Lower leg skin (tissue), 4 donors: Measurements from ENCODE around the gene GET3. TPM values are rescaled to one million over a fixed set of nuclear protein-coding genes. Genes with fewer than 3 reads are reported as not detected.

Source experiments
- DNase-seq, 2 donors: peaks; one replicate each; pipeline ENCODE4 v3.0.0-alpha.2; 2019; ENCODE audit warnings: low spot score in 2 of 2
- H3K4me3 ChIP-seq: fragments of 200-600 bp; sonication (generic); 2 replicates; pipeline ENCODE4 v1.5.1; 2017; ENCODE audit warnings: mild to moderate bottlenecking, low read depth; ENCODE audit not compliant: poor library complexity, severe bottlenecking
- POLR2A ChIP-seq, 2 donors: fragments of 450-650 bp; IDR thresholded peaks; one replicate each; pipeline ENCODE4 v1.6.1; 2016 to 2017; ENCODE audit warnings: antibody characterized with exemption in 2 of 2, mild to moderate bottlenecking in 1 of 2, moderate library complexity in 1 of 2
- WGBS, 2 donors: methylation state at CpG; one replicate each; pipeline ENCODE4 v1.1.5; 2018; 5-methylcytosine and 5-hydroxymethylcytosine counted together
- intact Hi-C: fragments of 100-400 bp; cut with DNase I; formaldehyde crosslinking; loops from one replicate; pipeline ENCODE4 v1.15.0; 2023; ENCODE audit warnings: low total_unique reads
- total RNA-seq, 4 donors: library from RNA; depleted of rRNA; stranded (reverse); fragments of >200 nt; gene quantifications; one replicate each; pipeline ENCODE4 v1.1.0, GENCODE V29; 2016
- TF ChIP-seq, protein P1 (sequence below), 3 donors: fragments of 450-650 bp; IDR thresholded peaks; one replicate each; pipeline ENCODE4 v1.5.1; 2016; ENCODE audit warnings: antibody characterized with exemption in 3 of 3, mild to moderate bottlenecking in 3 of 3, moderate library complexity in 2 of 3

Gene GET3
- total RNA-seq, 4 donors from 2014 or later: 43.2 to 63.2 (median 53.4) TPM

DNA sequence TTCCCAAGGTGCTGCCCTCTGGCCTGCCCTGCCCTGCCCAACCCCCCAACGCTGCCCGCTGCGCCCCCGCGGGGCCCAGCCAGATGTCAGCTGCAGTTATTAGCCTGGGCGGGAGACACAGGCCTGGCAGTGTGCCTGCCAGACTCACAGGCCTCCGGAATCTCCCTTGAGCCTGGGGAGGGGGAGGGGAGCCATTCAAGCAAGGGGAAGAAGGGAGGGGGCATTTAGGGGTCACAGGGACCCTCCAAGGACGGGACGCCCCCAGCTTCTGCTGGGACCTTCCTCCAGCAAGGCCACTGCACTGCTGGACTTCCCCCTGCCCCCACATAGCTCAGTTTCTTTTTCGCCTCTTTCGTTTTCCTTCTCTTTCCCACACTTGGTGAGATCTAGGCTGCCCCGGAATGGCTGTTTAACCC, 51.4 kb downstream of the GET3 start:
- no peak for TF ChIP-seq POLR2A (IDR thresholded peaks at IDR 0.05)
- TF ChIP-seq, protein P1, sequence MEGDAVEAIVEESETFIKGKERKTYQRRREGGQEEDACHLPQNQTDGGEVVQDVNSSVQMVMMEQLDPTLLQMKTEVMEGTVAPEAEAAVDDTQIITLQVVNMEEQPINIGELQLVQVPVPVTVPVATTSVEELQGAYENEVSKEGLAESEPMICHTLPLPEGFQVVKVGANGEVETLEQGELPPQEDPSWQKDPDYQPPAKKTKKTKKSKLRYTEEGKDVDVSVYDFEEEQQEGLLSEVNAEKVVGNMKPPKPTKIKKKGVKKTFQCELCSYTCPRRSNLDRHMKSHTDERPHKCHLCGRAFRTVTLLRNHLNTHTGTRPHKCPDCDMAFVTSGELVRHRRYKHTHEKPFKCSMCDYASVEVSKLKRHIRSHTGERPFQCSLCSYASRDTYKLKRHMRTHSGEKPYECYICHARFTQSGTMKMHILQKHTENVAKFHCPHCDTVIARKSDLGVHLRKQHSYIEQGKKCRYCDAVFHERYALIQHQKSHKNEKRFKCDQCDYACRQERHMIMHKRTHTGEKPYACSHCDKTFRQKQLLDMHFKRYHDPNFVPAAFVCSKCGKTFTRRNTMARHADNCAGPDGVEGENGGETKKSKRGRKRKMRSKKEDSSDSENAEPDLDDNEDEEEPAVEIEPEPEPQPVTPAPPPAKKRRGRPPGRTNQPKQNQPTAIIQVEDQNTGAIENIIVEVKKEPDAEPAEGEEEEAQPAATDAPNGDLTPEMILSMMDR (IDR thresholded peaks at IDR 0.05): no peak
- no peak overlapping the region for H3K4me3 ChIP-seq
- DNase-seq: peak; percentile 72 to 94
- intact Hi-C loops: no loop called here
- whole genome bisulfite sequencing, 2 donors: 3% methylated on average over 7 to 9 of the region's 12 CpGs

DNA sequence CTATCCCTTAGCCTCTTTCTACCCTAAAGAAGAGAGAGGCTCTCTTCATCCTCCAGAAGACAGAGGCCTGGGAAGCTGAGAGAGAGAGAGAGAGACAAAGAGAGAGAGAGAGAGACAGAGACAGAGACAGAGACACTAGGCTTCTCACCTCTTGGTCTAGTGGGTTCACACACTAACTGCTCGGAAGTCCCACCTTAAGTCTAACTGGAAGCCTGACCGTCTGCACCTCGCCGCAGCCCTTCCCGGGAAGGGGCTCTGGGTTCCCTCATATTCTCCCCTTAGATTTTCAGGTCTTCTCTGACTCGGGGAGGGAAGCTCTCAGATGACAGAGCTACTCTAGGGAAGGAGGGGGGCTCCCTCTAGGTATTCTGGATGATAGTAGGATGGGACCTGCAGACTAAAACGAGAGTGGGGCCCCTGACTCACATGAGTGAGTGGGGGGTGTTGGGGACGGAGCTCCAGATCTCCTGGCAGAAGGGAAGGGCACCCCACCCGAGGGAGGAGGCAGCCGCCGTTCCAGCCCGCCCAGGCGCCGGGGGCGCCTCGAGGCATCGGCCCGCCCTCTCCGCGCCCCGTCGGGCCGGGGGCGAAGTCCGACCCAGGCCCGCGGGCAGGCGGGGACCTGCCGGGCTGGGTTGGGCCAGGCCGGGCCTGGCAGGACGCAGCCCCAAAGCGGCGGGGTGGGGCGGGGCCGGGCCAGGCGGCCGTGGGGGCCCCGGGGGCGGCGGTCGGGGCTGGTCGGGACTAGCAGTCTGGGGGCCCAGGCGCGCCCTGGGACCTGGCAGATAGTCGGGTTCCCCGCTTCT, 52.0 kb downstream of the GET3 start:
- intact Hi-C loops: no loop called here
- 0 to 1% methylated on average over 11 to 26 of the region's 46 CpGs for WGBS, 2 donors
- DNase-seq: peak in 1 of 2 donors; percentile 49
- TF ChIP-seq, protein P1 (IDR thresholded peaks at IDR 0.05): no peak
- TF ChIP-seq POLR2A (IDR thresholded peaks at IDR 0.05): no peak
- peak overlapping the region; percentile 28 for H3K4me3 ChIP-seq

GRCh38 chr19:12789904-12790619, 52.8 kb downstream of the GET3 start:
- TF ChIP-seq, protein P1 (IDR thresholded peaks at IDR 0.05): peak in 1 of 3 donors; percentile 11
- TF ChIP-seq POLR2A (IDR thresholded peaks at IDR 0.05): peak in 1 of 2 donors; percentile 70
- intact Hi-C loops: no loop called here
- DNase-seq: peak; percentile 94 to 99
- 0 to 2% methylated on average over 11 to 44 of the region's 56 CpGs for WGBS, 2 donors
- peak overlapping the region; percentile 27 for H3K4me3 ChIP-seq

DNA sequence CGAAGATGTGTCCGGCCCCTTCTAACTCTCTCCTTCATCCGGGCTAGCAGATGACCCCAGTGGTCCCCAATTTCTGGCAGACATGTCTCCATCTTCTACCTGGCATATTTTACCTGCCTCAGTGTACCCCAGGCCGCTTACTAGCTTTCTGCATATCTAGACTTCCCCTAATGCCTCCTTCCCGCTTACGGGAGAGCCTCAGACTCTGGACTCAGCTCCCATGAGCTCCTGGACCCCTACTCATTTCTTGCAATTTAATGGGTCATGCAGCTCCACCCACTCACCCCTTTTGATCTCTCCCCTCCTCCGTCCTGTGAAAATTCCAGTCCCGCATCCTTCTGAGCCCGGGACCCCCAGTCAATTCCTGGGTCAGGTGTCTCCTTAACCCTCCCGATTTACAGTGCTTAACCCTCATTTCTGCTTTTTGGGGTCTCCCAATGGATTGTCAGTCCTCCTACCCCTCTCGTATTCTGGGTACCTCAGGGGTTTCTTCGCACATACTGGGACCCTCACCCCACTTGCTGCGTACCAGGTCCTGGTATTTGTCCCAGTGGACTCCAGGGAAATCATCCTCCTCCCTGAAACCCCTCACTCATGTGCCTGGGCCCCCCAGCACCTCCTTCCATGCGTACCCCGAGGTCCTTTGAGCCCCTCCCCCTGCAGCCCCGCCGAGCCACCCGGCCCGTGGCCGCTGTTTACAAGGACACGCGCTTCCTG, 53.5 kb downstream of the GET3 start:
- WGBS, 2 donors: 1% methylated on average over 15 to 17 of the region's 22 CpGs
- peak in 1 of 2 donors; percentile 38 for DNase-seq
- peak overlapping the region; percentile 27 for H3K4me3 ChIP-seq
- intact Hi-C loops: no loop called here
- TF ChIP-seq, protein P1 (IDR thresholded peaks at IDR 0.05): no peak
- no peak for TF ChIP-seq POLR2A (IDR thresholded peaks at IDR 0.05)

DNA sequence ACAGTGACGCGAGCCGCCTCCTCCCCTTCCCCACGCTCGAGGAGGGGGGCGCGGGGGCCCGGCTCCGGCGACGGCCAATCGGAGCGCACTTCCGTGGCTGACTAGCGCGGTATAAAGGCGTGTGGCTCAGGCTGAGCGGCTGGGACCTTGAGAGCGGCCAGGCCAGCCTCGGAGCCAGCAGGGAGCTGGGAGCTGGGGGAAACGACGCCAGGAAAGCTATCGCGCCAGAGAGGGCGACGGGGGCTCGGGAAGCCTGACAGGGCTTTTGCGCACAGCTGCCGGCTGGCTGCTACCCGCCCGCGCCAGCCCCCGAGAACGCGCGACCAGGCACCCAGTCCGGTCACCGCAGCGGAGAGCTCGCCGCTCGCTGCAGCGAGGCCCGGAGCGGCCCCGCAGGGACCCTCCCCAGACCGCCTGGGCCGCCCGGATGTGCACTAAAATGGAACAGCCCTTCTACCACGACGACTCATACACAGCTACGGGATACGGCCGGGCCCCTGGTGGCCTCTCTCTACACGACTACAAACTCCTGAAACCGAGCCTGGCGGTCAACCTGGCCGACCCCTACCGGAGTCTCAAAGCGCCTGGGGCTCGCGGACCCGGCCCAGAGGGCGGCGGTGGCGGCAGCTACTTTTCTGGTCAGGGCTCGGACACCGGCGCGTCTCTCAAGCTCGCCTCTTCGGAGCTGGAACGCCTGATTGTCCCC, 54.2 kb downstream of the GET3 start, which contains the start of gene JUNB:
Gene JUNB, plus strand, starts transcription at position 142 of the 706 bp plus-strand sequence. Its CDS starts 286 bp downstream, at position 428.
- TF ChIP-seq, protein P1 (IDR thresholded peaks at IDR 0.05): no peak
- peak in 1 of 2 donors; percentile 100 for TF ChIP-seq POLR2A (IDR thresholded peaks at IDR 0.05)
- DNase-seq: peak; percentile 95 to 100
- 0 to 1% methylated on average over 37 to 54 of the region's 73 CpGs for WGBS, 2 donors
- intact Hi-C loops: no loop called here
- peak within 1 kb of the TSS; percentile 85 for H3K4me3 ChIP-seq
